Measurements from ENCODE around the gene ZNF485. TPM values are rescaled to one million over a fixed set of nuclear protein-coding genes. Genes with fewer than 3 reads are reported as not detected.

ZNF485 gene
- total and polyA plus RNA-seq, 2 donors (not counting 1 experiment from before 2014, with no cell fraction given) = 1.4 to 3.5 TPM

DNA sequence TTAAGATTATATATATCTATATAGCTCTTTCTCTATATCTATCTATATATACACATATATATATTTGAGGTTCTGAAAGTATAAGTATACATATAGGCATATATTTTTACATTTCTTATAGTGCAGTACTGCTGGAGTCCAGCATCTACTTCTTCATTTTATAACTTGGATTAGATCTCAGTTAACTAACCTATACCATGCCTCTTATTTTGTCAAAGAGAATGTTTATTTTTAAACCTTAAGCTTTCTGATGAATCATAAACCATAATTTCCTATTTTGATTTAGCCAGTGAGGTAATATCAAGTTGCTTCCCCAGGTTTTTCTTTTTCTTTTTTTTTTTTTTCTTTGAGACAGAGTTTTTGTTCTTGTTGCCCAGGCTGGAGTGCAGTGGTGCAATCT, 34.4 kb downstream of the ZNF485 start:
- peaks cover 6% of the 10 kb centered on the region for H3K9me3 ChIP-seq (ENCODE audit: control insufficient read depth, insufficient read depth, low read depth, low read length)
- no peak for DNase-seq (ENCODE audit: low read depth in 2 of 2)

DNA sequence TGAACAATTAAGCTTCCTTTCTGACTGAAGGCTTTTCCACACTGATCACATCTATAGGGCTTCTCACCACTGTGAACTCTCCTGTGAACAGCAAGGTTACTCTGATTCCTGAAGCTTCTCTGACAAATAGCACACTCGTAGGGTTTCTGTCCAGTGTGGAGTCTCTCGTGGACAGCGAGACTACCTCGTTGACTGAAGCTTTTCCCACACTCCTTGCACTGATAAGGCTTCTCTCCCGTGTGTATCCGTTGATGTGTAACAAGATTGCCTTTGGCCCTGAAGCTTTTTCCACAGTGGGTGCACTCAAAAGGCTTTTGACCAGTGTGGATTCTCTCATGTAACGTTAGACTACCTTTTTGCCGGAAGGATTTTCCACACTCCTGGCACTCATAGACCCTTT, 38.0 kb downstream of the ZNF485 start:
- no peak overlapping the region for H3K9ac ChIP-seq (ENCODE audit: insufficient read depth, low read length)
- H3K27ac ChIP-seq (ENCODE audit: insufficient read depth, low read length) = no peak overlapping the region
- H3K9me3 ChIP-seq (ENCODE audit: control insufficient read depth, insufficient read depth, low read depth, low read length) = peaks cover 7% of the 10 kb centered on the region
- H3K4me2 ChIP-seq (ENCODE audit: extremely low read depth, insufficient read depth, low read length) = no peak overlapping the region
- no peak overlapping the region for H2AFZ ChIP-seq (ENCODE audit: low read length)
- TF ChIP-seq, protein P1, sequence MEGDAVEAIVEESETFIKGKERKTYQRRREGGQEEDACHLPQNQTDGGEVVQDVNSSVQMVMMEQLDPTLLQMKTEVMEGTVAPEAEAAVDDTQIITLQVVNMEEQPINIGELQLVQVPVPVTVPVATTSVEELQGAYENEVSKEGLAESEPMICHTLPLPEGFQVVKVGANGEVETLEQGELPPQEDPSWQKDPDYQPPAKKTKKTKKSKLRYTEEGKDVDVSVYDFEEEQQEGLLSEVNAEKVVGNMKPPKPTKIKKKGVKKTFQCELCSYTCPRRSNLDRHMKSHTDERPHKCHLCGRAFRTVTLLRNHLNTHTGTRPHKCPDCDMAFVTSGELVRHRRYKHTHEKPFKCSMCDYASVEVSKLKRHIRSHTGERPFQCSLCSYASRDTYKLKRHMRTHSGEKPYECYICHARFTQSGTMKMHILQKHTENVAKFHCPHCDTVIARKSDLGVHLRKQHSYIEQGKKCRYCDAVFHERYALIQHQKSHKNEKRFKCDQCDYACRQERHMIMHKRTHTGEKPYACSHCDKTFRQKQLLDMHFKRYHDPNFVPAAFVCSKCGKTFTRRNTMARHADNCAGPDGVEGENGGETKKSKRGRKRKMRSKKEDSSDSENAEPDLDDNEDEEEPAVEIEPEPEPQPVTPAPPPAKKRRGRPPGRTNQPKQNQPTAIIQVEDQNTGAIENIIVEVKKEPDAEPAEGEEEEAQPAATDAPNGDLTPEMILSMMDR (conservative IDR thresholded peaks at IDR 0.05 in 1 of 2, IDR thresholded peaks at IDR 0.05 in 1 of 2; ENCODE audit: low read depth in 1 of 2, low read length in 2 of 2) = no peak
- no peak for TF ChIP-seq EZH2 (IDR thresholded peaks at IDR 0.05; ENCODE audit: low read length, missing control alignments)
- no peak overlapping the region for H3K4me3 ChIP-seq (replicated peaks in 1 of 4; ENCODE audit: control extremely low read depth in 1 of 4, insufficient read depth in 1 of 4, low read depth in 3 of 4, low read length in 4 of 4)
- H3K4me1 ChIP-seq (ENCODE audit: control insufficient read depth, extremely low read depth, insufficient read depth, low read length) = no peaks in the 10 kb centered on the region
- peak; percentile 12 to 57 for DNase-seq (ENCODE audit: low read depth in 2 of 2)
- peaks cover 10% of the 10 kb centered on the region for H3K36me3 ChIP-seq (ENCODE audit: control insufficient read depth, insufficient read depth, low read length)
- H3K79me2 ChIP-seq (ENCODE audit: control insufficient read depth, insufficient read depth, low read length) = no peaks in the 10 kb centered on the region
- H3K27me3 ChIP-seq (ENCODE audit: control insufficient read depth, insufficient read depth, low read length) = no peaks in the 10 kb centered on the region
- H4K20me1 ChIP-seq (ENCODE audit: control insufficient read depth, extremely low read depth, insufficient read depth, low read length) = no peaks in the 10 kb centered on the region

More for the DNA sequence above, 34.4 kb downstream of the ZNF485 start:
- TF ChIP-seq, protein P1 (conservative IDR thresholded peaks at IDR 0.05 in 1 of 2, IDR thresholded peaks at IDR 0.05 in 1 of 2; ENCODE audit: low read depth in 1 of 2, low read length in 2 of 2) = no peak
- TF ChIP-seq EZH2 (IDR thresholded peaks at IDR 0.05; ENCODE audit: low read length, missing control alignments) = no peak
- Histone ChIP-seq H3K4me3 (replicated peaks in 1 of 4; ENCODE audit: control extremely low read depth in 1 of 4, insufficient read depth in 1 of 4, low read depth in 3 of 4, low read length in 4 of 4) (no peak overlapping the region), H3K4me1 (ENCODE audit: control insufficient read depth, extremely low read depth, insufficient read depth, low read length) (no peaks in the 10 kb centered on the region), H3K36me3 (ENCODE audit: control insufficient read depth, insufficient read depth, low read length) (peaks cover 7% of the 10 kb centered on the region), H4K20me1 (ENCODE audit: control insufficient read depth, extremely low read depth, insufficient read depth, low read length) (no peaks in the 10 kb centered on the region), H3K9ac (ENCODE audit: insufficient read depth, low read length) (no peak overlapping the region), H3K27me3 (ENCODE audit: control insufficient read depth, insufficient read depth, low read length) (no peaks in the 10 kb centered on the region), H3K79me2 (ENCODE audit: control insufficient read depth, insufficient read depth, low read length) (no peaks in the 10 kb centered on the region), H3K27ac (ENCODE audit: insufficient read depth, low read length) (no peak overlapping the region), H3K4me2 (ENCODE audit: extremely low read depth, insufficient read depth, low read length) (no peak overlapping the region), H2AFZ (ENCODE audit: low read length) (no peak overlapping the region)

DNA sequence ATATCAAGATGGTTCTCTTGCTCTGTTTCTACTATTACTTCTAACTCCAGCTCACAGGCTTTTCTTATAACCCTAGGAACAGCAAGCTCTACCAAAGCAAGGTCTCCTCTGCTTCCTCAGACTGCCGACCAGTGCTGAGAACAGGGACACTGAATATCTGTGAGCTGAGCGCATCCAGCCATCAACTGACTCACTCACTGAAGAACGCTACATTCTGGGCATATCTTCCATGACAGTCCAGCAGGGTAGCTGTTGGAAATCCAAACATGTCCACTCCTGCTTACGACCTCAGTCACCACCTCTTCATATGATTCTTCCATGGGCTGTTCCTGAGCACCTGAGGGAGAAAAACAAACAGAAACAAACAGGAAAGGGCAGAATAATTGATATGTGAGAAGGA, 39.6 kb downstream of the ZNF485 start:
- no peak for DNase-seq (ENCODE audit: low read depth in 2 of 2)
- H3K9me3 ChIP-seq (ENCODE audit: control insufficient read depth, insufficient read depth, low read depth, low read length) = peaks cover 7% of the 10 kb centered on the region
- H3K27me3 ChIP-seq (ENCODE audit: control insufficient read depth, insufficient read depth, low read length) = no peaks in the 10 kb centered on the region
- no peak overlapping the region for H3K27ac ChIP-seq (ENCODE audit: insufficient read depth, low read length)
- no peak overlapping the region for H2AFZ ChIP-seq (ENCODE audit: low read length)
- TF ChIP-seq, protein P1 (conservative IDR thresholded peaks at IDR 0.05 in 1 of 2, IDR thresholded peaks at IDR 0.05 in 1 of 2; ENCODE audit: low read depth in 1 of 2, low read length in 2 of 2) = no peak
- no peak for TF ChIP-seq EZH2 (IDR thresholded peaks at IDR 0.05; ENCODE audit: low read length, missing control alignments)
- peaks cover 10% of the 10 kb centered on the region for H3K36me3 ChIP-seq (ENCODE audit: control insufficient read depth, insufficient read depth, low read length)
- no peaks in the 10 kb centered on the region for H3K4me1 ChIP-seq (ENCODE audit: control insufficient read depth, extremely low read depth, insufficient read depth, low read length)
- H3K9ac ChIP-seq (ENCODE audit: insufficient read depth, low read length) = no peak overlapping the region
- no peak overlapping the region for H3K4me2 ChIP-seq (ENCODE audit: extremely low read depth, insufficient read depth, low read length)
- no peak overlapping the region for H3K4me3 ChIP-seq (replicated peaks in 1 of 4; ENCODE audit: control extremely low read depth in 1 of 4, insufficient read depth in 1 of 4, low read depth in 3 of 4, low read length in 4 of 4)
- H3K79me2 ChIP-seq (ENCODE audit: control insufficient read depth, insufficient read depth, low read length) = no peaks in the 10 kb centered on the region
- H4K20me1 ChIP-seq (ENCODE audit: control insufficient read depth, extremely low read depth, insufficient read depth, low read length) = no peaks in the 10 kb centered on the region

All from fibroblast of lung (primary cell).